Measurements from ENCODE around the gene C1orf198. TPM values are rescaled to one million over a fixed set of nuclear protein-coding genes. Genes with fewer than 3 reads are reported as not detected.

Gene C1orf198
- total and polyA plus RNA-seq, 2 experiments from 2014 or later: 76.2 to 123 TPM

- no peaks in the 10 kb centered on the region for H4K20me1 ChIP-seq (ENCODE audit: insufficient read depth)
- 67 to 93% methylated on average over 3 to 8 of the region's 8 CpGs for WGBS, 2 experiments (ENCODE audit: low coverage in 1 of 2, low lambda C conversion rate in 2 of 2, missing lambda C conversion rate in 2 of 2)
- no peak overlapping the region for H2AFZ ChIP-seq
- H3K27ac ChIP-seq: no peak overlapping the region
- H3K9me2 ChIP-seq (ENCODE audit: insufficient read depth): no peaks in the 10 kb centered on the region
- no peaks in the 10 kb centered on the region for H3K9me3 ChIP-seq (ENCODE audit: low read depth)
- no peaks in the 10 kb centered on the region for H3K36me3 ChIP-seq (ENCODE audit: low read depth)
- no peak for DNase-seq
- TF ChIP-seq EZH2phosphoT487 (IDR thresholded peaks at IDR 0.05; ENCODE audit: insufficient read depth, low read depth) (no peak), EZH2 (IDR thresholded peaks at IDR 0.05; ENCODE audit: insufficient read depth, poor library complexity, severe bottlenecking) (no peak)
- in situ Hi-C loops (cut with MboI): no loop called here
- H3F3A ChIP-seq (ENCODE audit: insufficient read depth): peaks cover 20% of the 10 kb centered on the region
- no peak overlapping the region for H3K4me3 ChIP-seq
- H3K9ac ChIP-seq: no peak overlapping the region
- peaks cover 27% of the 10 kb centered on the region for H3K4me1 ChIP-seq (ENCODE audit: insufficient read depth)
- H3K4me2 ChIP-seq (ENCODE audit: unreplicated experiment): no peak overlapping the region
- no peaks in the 10 kb centered on the region for H3K79me2 ChIP-seq (ENCODE audit: insufficient read depth)
- H3K27me3 ChIP-seq (replicated peaks; ENCODE audit: insufficient read depth): no peaks in the 10 kb centered on the region
These were observed 11.5 kb upstream of the C1orf198 start for GRCh38 chr1:230879778-230880177.

- TF ChIP-seq EZH2phosphoT487 (IDR thresholded peaks at IDR 0.05; ENCODE audit: insufficient read depth, low read depth) (peak; percentile 63; the same call in 1 of the 2 replicates), EZH2 (IDR thresholded peaks at IDR 0.05; ENCODE audit: insufficient read depth, poor library complexity, severe bottlenecking) (no peak)
- H3K79me2 ChIP-seq (ENCODE audit: insufficient read depth): no peaks in the 10 kb centered on the region
- no peaks in the 10 kb centered on the region for H3K9me2 ChIP-seq (ENCODE audit: insufficient read depth)
- peak; percentile 88 for DNase-seq
- peaks cover 20% of the 10 kb centered on the region for H3F3A ChIP-seq (ENCODE audit: insufficient read depth)
- no peak overlapping the region for H2AFZ ChIP-seq
- peaks cover 27% of the 10 kb centered on the region for H3K4me1 ChIP-seq (ENCODE audit: insufficient read depth)
- H3K4me3 ChIP-seq: peak overlapping the region; percentile 50
- H3K27me3 ChIP-seq (replicated peaks; ENCODE audit: insufficient read depth): no peaks in the 10 kb centered on the region
- H3K4me2 ChIP-seq (ENCODE audit: unreplicated experiment): peak overlapping the region; percentile 82
- H3K36me3 ChIP-seq (ENCODE audit: low read depth): no peaks in the 10 kb centered on the region
- H3K27ac ChIP-seq: peak overlapping the region; percentile 53
- WGBS, 2 experiments (ENCODE audit: low coverage in 1 of 2, low lambda C conversion rate in 2 of 2, missing lambda C conversion rate in 2 of 2): 0 to 3% methylated on average over 5 of the region's 5 CpGs
- H4K20me1 ChIP-seq (ENCODE audit: insufficient read depth): no peaks in the 10 kb centered on the region
- in situ Hi-C loops (cut with MboI): no loop called here
- H3K9me3 ChIP-seq (ENCODE audit: low read depth): no peaks in the 10 kb centered on the region
- peak overlapping the region; percentile 11; the same call in 1 of the 2 replicates for H3K9ac ChIP-seq
These were observed 10.3 kb upstream of the C1orf198 start for GRCh38 chr1:230878591-230878990.

GRCh38 chr1:230877924-230878590, 9.7 kb upstream of the C1orf198 start:
- H3K4me3 ChIP-seq: peak overlapping the region; percentile 50; the same call in 1 of the 2 replicates
- no peaks in the 10 kb centered on the region for H3K79me2 ChIP-seq (ENCODE audit: insufficient read depth)
- in situ Hi-C loops (cut with MboI): no loop called here
- no peaks in the 10 kb centered on the region for H3K9me3 ChIP-seq (ENCODE audit: low read depth)
- H3F3A ChIP-seq (ENCODE audit: insufficient read depth): peaks cover 20% of the 10 kb centered on the region
- no peaks in the 10 kb centered on the region for H3K36me3 ChIP-seq (ENCODE audit: low read depth)
- no peak overlapping the region for H2AFZ ChIP-seq
- H3K27me3 ChIP-seq (replicated peaks; ENCODE audit: insufficient read depth): no peaks in the 10 kb centered on the region
- H3K9me2 ChIP-seq (ENCODE audit: insufficient read depth): no peaks in the 10 kb centered on the region
- TF ChIP-seq EZH2phosphoT487 (IDR thresholded peaks at IDR 0.05; ENCODE audit: insufficient read depth, low read depth) (no peak), EZH2 (IDR thresholded peaks at IDR 0.05; ENCODE audit: insufficient read depth, poor library complexity, severe bottlenecking) (no peak)
- DNase-seq: no peak
- peak overlapping the region; percentile 11; the same call in 1 of the 2 replicates for H3K9ac ChIP-seq
- peak overlapping the region; percentile 82 for H3K4me2 ChIP-seq (ENCODE audit: unreplicated experiment)
- no peaks in the 10 kb centered on the region for H4K20me1 ChIP-seq (ENCODE audit: insufficient read depth)
- 70 to 73% methylated on average over 4 of the region's 4 CpGs for WGBS, 2 experiments (ENCODE audit: low coverage in 1 of 2, low lambda C conversion rate in 2 of 2, missing lambda C conversion rate in 2 of 2)
- H3K4me1 ChIP-seq (ENCODE audit: insufficient read depth): peaks cover 27% of the 10 kb centered on the region
- H3K27ac ChIP-seq: peak overlapping the region; percentile 53

GRCh38 chr1:230877146-230877923, 9.0 kb upstream of the C1orf198 start:
- 10 to 12% methylated on average over 14 of the region's 14 CpGs for WGBS, 2 experiments (ENCODE audit: low coverage in 1 of 2, low lambda C conversion rate in 2 of 2, missing lambda C conversion rate in 2 of 2)

More at GRCh38 chr1:230877146-230877923, 9.0 kb upstream of the C1orf198 start:
- Histone ChIP-seq H3K9me3 (ENCODE audit: low read depth) (no peaks in the 10 kb centered on the region), H4K20me1 (ENCODE audit: insufficient read depth) (no peaks in the 10 kb centered on the region), H3K36me3 (ENCODE audit: low read depth) (no peaks in the 10 kb centered on the region), H2AFZ (no peak overlapping the region), H3K9ac (no peak overlapping the region), H3F3A (ENCODE audit: insufficient read depth) (peaks cover 20% of the 10 kb centered on the region), H3K27me3 (replicated peaks; ENCODE audit: insufficient read depth) (no peaks in the 10 kb centered on the region), H3K27ac (peak overlapping the region; percentile 42), H3K79me2 (ENCODE audit: insufficient read depth) (no peaks in the 10 kb centered on the region), H3K9me2 (ENCODE audit: insufficient read depth) (no peaks in the 10 kb centered on the region), H3K4me1 (ENCODE audit: insufficient read depth) (peaks cover 27% of the 10 kb centered on the region), H3K4me2 (ENCODE audit: unreplicated experiment) (peak overlapping the region; percentile 82), H3K4me3 (no peak overlapping the region)
- no peak for TF ChIP-seq EZH2phosphoT487 (IDR thresholded peaks at IDR 0.05; ENCODE audit: insufficient read depth, low read depth)
- no peak for TF ChIP-seq EZH2 (IDR thresholded peaks at IDR 0.05; ENCODE audit: insufficient read depth, poor library complexity, severe bottlenecking)
- peak; percentile 96 for DNase-seq
- in situ Hi-C loops (cut with MboI): no loop called here

Measured in GM23248 (cell line).